Mucosa of rectum (tissue), 2 donors: ENCODE results near the gene MXRA8.

Experiments used
- H3K27ac ChIP-seq, 2 donors: one replicate each; pipeline ENCODE4 v1.7.0; 2013; ENCODE audit warnings: inconsistent platforms in 2 of 2, low read depth in 2 of 2, low read length in 2 of 2
- H3K27me3 ChIP-seq, 2 donors: one replicate each; pipeline ENCODE4 v1.7.0; 2013; ENCODE audit warnings: low read length in 2 of 2; ENCODE audit not compliant: control insufficient read depth in 2 of 2, insufficient read depth in 2 of 2
- H3K36me3 ChIP-seq, 2 donors: one replicate each; pipeline ENCODE4 v1.7.0; 2013; ENCODE audit warnings: low read length in 2 of 2; ENCODE audit not compliant: control insufficient read depth in 2 of 2, insufficient read depth in 2 of 2
- H3K4me1 ChIP-seq, 2 donors: one replicate each; pipeline ENCODE4 v1.7.0; 2013; ENCODE audit warnings: low read length in 2 of 2, mild to moderate bottlenecking in 1 of 2; ENCODE audit not compliant: control insufficient read depth in 2 of 2, insufficient read depth in 2 of 2
- H3K4me3 ChIP-seq, 2 donors: one replicate each; pipeline ENCODE4 v1.7.0; 2013; ENCODE audit warnings: low read length in 2 of 2
- H3K9ac ChIP-seq, 2 donors: one replicate each; pipeline ENCODE4 v1.7.0; 2013; ENCODE audit warnings: low read length in 2 of 2, low read depth in 1 of 2, mild to moderate bottlenecking in 1 of 2
- H3K9me3 ChIP-seq, 2 donors: one replicate each; pipeline ENCODE4 v1.7.0; 2013; ENCODE audit warnings: low read length in 2 of 2; ENCODE audit not compliant: control insufficient read depth in 2 of 2
- donor health status: healthy.
- donor health status: Normal muscosa, but diverticular disease.

Gene MXRA8

DNA sequence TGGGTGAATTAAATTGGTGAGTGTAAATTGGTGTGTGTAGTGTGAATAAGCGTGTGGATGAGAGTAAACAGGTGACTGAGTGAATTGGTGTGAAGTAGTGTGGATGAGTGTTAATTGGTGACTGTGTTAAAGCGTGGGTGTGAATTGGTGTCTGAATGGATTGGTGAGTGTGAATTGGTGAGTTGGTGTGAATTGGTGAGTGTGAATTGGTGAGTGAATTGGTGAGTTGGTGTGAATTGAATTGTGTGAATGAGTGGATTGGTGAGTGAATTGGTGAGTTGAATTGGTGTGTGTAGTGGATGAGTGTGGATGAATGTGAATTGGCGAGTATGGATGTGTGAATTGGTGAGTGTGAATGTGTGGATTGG is 8.3 kb upstream of the MXRA8 start:
- Histone ChIP-seq H3K27ac (no peak overlapping the region), H3K9ac (no peak overlapping the region), H3K27me3 (peaks cover 0 to 2% of the 10 kb centered on the region in 2 donors), H3K4me1 (peaks cover 0 to 5% of the 10 kb centered on the region in 2 donors), H3K4me3 (no peak overlapping the region), H3K9me3 (no peaks in the 10 kb centered on the region), H3K36me3 (no peaks in the 10 kb centered on the region)

DNA sequence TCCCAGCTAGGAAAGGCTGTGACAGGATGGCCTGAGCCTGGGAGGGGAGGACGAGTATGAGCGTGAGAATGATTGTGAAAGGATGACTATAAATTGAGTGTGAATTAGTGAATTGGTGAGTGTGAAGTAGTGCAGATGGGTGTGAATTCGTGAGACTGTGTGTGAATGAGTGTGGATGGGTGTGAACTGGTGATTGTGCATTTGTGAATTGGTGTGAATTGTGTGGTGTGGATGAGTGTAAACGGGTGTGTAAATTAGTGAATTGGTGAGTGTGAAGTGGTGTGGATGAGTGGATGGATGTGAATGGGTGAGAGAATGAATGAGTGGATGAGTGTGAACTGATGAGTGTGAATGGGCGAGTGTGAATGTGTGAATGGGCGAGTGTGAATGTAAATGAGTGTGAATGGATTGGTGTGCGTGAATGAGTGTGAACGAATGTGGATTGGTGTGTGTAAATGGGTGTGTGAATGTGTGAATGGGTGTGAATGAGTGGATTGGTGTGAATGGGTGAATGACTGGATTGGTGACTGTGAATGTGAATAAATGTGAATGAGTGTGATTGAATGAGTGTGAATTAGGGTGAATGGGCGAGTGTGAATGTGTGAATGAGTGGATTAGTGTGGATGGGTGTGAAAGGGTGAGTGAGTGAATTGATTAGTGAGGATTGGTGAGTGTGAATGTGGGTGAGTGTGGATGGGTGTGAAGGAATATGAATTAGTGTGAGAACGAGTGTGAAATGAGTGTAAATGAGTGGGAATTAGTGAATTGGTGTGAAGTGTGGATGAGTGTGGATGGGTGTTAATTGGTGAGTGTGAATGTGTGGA is 7.7 kb upstream of the MXRA8 start:
- no peak overlapping the region for H3K9ac ChIP-seq
- no peak overlapping the region for H3K4me3 ChIP-seq
- H3K4me1 ChIP-seq: peaks cover 0 to 2% of the 10 kb centered on the region in 2 donors
- H3K27me3 ChIP-seq: peaks cover 1 to 2% of the 10 kb centered on the region in 2 donors
- no peaks in the 10 kb centered on the region for H3K9me3 ChIP-seq
- H3K27ac ChIP-seq: no peak overlapping the region
- H3K36me3 ChIP-seq: no peaks in the 10 kb centered on the region

DNA sequence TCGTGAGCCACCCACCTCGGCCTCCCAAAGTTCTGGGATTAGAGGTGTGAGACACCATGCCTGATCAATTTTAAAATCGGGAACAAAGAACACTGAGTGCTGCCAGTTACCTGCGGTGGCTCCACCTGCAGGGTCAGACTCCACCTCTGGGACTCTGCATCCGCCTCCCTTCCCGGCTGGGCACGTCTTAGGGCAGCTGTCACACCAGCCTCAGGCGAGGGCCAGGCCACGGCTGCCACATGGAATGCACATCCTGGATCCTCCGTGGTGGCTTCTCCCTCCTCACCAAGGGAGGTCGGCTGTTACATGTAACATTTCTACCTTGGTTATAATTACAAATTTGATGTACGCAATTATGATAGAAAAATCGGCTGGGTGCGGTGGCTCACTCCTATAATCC is 5.9 kb upstream of the MXRA8 start:
- Histone ChIP-seq H3K36me3 (no peaks in the 10 kb centered on the region), H3K9ac (no peak overlapping the region), H3K27ac (no peak overlapping the region), H3K27me3 (peaks cover 2 to 3% of the 10 kb centered on the region in 2 donors), H3K4me3 (no peak overlapping the region), H3K9me3 (no peaks in the 10 kb centered on the region), H3K4me1 (peaks cover 0 to 2% of the 10 kb centered on the region in 2 donors)

DNA sequence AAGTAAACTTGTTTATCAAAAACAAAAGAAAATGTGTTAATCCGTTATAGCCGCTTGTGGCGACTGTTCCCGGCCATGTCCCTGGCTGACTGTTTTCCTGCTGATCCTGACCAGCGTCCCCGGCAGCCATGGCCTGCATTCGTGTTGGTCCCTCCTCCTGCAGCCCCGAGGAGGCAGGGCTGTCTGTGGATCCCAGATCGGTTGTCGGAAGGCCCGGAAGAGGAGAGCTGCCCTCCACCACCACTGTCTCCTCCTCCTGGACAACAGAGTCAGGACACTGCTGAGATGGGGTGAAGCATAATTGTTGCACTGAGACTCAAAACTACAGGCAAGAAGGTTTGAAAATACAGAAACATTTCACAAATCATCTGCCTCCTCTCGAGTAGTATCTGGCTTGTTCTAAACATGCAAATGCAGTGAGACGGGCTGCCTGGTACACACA is 3.6 kb upstream of the MXRA8 start:
- Histone ChIP-seq H3K36me3 (no peaks in the 10 kb centered on the region), H3K9me3 (no peaks in the 10 kb centered on the region), H3K27me3 (peaks cover 12 to 14% of the 10 kb centered on the region in 2 donors), H3K9ac (peak overlapping the region in 1 of 2 donors; percentile 12), H3K4me3 (peak overlapping the region in 1 of 2 donors; percentile 28), H3K4me1 (peaks cover 4% of the 10 kb centered on the region in 2 donors), H3K27ac (peak overlapping the region; percentile 48 to 64)

DNA sequence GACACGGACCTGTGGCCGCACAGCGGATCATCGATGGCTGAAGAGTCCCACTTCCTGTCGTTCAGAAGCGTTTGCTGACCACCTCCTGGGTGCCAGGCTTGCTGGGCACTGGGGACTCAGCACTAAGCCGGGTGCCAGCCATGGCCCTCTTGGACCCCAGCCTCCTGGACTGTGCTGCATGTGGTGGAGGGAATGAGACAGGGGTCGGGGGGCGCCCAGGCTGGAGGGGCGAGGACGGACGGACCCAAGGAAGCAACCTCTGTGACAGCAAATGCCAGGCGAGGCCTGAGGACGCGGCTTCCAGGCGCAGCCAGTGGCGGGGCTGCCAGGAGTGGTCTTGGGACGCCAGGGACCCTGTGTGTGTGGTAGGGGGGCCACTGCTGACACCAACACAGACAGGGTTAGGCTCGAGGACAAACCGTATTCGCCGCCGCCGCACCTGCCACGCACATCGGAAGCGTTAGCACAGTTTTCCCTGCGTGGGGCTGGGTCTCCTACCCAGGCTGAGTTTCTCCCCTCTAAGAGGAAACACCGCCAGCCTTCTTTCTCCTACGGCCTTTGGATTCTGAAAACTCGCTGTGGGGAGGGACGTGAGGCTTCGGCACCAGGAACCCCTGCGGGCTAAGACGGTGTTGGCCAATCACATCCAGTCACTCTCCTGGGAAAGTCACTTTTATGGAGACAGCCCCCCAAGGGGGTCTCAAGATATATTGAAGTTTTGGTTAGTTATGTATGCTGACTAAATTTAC is 3.1 kb upstream of the MXRA8 start:
- Histone ChIP-seq H3K9me3 (no peaks in the 10 kb centered on the region), H3K4me1 (peaks cover 4% of the 10 kb centered on the region in 2 donors), H3K27me3 (peaks cover 12 to 14% of the 10 kb centered on the region in 2 donors), H3K36me3 (no peaks in the 10 kb centered on the region), H3K27ac (peak overlapping the region; percentile 48 to 64), H3K4me3 (no peak overlapping the region), H3K9ac (peak overlapping the region in 1 of 2 donors; percentile 12)

DNA sequence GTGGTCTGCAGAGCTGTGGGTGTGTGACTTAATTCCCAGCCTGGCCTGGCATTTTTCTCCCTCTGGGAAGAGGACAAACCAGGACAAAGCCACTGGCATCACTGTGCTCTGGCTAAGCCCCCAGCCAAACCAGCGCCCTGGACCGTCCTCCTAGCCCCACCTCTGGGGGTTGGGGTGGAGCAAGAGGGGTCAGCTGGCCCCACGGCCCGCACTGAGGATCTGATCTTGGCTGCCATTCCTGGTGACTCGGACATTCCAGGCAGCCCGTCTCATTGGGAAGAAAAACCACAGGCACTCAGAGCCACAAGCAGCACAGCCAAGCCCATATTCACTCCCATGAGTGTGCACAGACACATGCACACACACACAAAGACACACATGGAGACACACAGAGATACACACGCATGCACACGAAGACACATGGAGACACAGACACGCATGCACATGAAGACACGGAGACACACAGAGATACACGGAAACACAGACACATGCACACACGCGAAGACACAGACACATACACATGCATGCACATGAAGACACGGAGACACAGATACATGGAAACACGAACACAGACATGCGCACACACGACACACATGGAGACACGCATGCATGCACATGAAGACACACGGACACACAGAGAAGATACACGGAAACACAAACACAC is 2.3 kb upstream of the MXRA8 start:
- no peak overlapping the region for H3K4me3 ChIP-seq
- H3K27ac ChIP-seq: peak overlapping the region; percentile 3 to 38
- peaks cover 12 to 14% of the 10 kb centered on the region in 2 donors for H3K27me3 ChIP-seq
- no peaks in the 10 kb centered on the region for H3K36me3 ChIP-seq
- H3K9me3 ChIP-seq: no peaks in the 10 kb centered on the region
- peaks cover 4% of the 10 kb centered on the region in 2 donors for H3K4me1 ChIP-seq
- no peak overlapping the region for H3K9ac ChIP-seq

DNA sequence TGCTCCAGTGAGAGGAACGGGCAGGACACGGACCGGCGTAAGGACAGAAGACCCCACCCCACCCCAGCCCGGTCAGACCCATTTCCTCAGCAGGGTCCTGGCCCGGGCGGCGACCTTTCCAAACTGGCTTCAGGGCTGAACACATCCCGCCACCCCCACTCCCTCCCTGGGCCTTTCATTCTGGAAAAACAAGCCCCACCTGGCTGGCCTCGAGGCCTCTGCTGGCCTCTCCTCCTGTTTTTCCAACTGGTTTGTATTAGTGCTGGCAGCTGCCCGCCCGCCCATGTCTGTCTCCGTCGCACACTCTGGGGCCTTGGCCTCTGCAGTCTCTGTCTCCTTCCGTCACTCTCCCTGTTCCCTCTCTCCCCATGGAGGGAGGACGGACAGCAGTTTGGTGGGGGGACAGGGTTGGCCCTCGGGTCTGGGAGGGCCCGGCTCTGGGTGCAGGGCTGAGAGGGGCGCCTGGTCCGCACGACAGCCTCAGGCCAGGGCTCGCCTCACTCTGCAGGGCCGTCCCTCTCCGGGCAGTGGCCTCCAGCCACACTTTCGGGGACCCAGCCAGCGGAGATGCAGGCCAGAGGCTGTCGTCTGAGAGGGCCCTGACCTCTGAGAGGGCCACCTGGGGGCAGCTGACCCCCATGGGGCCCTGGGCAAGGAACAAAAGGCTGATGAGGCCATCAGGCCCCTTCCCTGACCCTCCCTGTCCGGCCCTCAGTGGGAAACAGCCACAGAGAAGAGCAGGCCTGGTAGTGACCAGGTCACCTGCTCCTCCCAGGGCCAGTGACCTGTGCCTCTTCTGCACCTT is 1.5 kb upstream of the MXRA8 start:
- Histone ChIP-seq H3K4me1 (peaks cover 4% of the 10 kb centered on the region in 2 donors), H3K4me3 (no peak overlapping the region), H3K36me3 (no peaks in the 10 kb centered on the region), H3K9me3 (no peaks in the 10 kb centered on the region), H3K27ac (peak overlapping the region; percentile 79 to 82), H3K9ac (peak overlapping the region in 1 of 2 donors; percentile 42), H3K27me3 (peaks cover 12 to 14% of the 10 kb centered on the region in 2 donors)

DNA sequence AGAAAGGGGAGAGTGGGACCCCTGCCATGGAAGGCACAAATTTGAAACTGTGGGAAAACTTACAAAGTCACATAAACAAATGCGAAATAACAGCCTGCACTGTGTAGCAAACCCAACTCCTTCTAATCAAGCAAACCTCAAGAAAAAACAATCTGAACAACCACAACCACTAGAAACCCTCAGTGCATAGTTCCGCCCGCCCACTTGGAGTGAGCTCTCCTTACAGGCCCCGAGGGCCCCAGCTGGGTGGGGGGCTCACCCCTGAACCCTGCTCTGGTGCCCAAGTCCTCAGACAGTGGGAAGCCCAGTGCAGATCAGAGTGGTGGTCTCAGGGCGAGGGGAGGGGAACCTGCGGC is 931 bp upstream of the MXRA8 start:
- peaks cover 4% of the 10 kb centered on the region in 2 donors for H3K4me1 ChIP-seq
- H3K36me3 ChIP-seq: no peaks in the 10 kb centered on the region
- no peaks in the 10 kb centered on the region for H3K9me3 ChIP-seq
- peak overlapping the region; percentile 79 to 82 for H3K27ac ChIP-seq
- H3K27me3 ChIP-seq: peaks cover 15 to 16% of the 10 kb centered on the region in 2 donors
- peak overlapping the region in 1 of 2 donors; percentile 42 for H3K9ac ChIP-seq
- H3K4me3 ChIP-seq: no peak overlapping the region

DNA sequence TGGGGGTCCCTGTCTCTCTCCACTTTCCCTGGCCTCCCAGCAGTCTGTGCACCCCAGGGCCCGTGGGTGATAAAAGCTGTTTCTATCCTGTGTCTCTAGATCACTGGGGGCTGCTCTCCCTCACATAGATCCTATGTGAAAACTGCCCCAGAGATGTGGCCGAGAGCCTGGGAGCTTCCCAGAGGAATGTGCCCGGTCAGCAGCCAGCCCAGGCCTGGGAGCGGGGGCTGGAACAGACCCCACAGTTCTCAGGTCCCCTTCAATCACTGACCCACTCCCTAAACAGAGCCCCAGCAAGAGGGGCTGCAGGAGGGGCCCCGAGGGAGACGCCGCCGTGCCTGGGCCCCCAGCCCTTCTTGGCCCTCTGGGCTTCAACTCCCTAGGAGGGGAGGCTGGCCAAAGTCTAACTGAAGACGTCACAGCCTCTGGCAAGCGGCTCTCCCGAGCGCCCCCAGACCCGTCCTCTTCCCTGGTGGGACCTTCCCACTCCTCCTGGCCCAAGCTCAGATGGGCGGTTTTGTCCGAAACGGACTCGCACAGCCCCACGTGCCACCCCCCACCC is 403 bp downstream of the MXRA8 start:
- peaks cover 4% of the 10 kb centered on the region in 2 donors for H3K4me1 ChIP-seq
- peak overlapping the region; percentile 79 to 82 for H3K27ac ChIP-seq
- H3K4me3 ChIP-seq: peak overlapping the region; percentile 27 to 65
- H3K36me3 ChIP-seq: peaks cover 0 to 3% of the 10 kb centered on the region in 2 donors
- no peaks in the 10 kb centered on the region for H3K9me3 ChIP-seq
- H3K27me3 ChIP-seq: peaks cover 16 to 25% of the 10 kb centered on the region in 2 donors
- peak overlapping the region; percentile 52 to 63 for H3K9ac ChIP-seq
